Hepatocyte (in vitro differentiated cells): ENCODE data around the gene VPREB1. TPM values are rescaled to one million over a fixed set of nuclear protein-coding genes. Genes with fewer than 3 reads are reported as not detected.

ENCODE experiments used
- DNase-seq: peaks from one replicate; pipeline ENCODE4 v3.0.0-alpha.2; 2016; ENCODE audit warnings: low spot score
- H2AFZ ChIP-seq: fragments of 200-600 bp; sonication (generic); 2 replicates; pipeline ENCODE4 v1.6.0; 2016; ENCODE audit warnings: antibody characterized with exemption, mild to moderate bottlenecking
- H3K27ac ChIP-seq: fragments of 200-600 bp; sonication (generic); 2 replicates; pipeline ENCODE4 v1.5.1; 2016; ENCODE audit warnings: mild to moderate bottlenecking
- H3K27me3 ChIP-seq: fragments of 200-600 bp; sonication (generic); 2 replicates; pipeline ENCODE4 v1.6.1; 2016
- H3K36me3 ChIP-seq: fragments of 200-600 bp; sonication (generic); replicated peaks from 2 replicates; pipeline ENCODE4 v1.5.1; 2016; ENCODE audit warnings: low read depth; ENCODE audit not compliant: insufficient read depth
- H3K4me1 ChIP-seq: fragments of 200-600 bp; sonication (generic); 2 replicates; pipeline ENCODE4 v1.5.1; 2016; ENCODE audit warnings: mild to moderate bottlenecking, moderate library complexity; ENCODE audit not compliant: insufficient read depth
- H3K4me2 ChIP-seq: fragments of 200-600 bp; sonication (generic); 2 replicates; pipeline ENCODE4 v1.6.0; 2016
- H3K4me3 ChIP-seq: fragments of 200-600 bp; sonication (generic); 2 replicates; pipeline ENCODE4 v1.5.1; 2016; ENCODE audit warnings: mild to moderate bottlenecking
- H3K79me2 ChIP-seq: fragments of 200-600 bp; sonication (generic); 2 replicates; pipeline ENCODE4 v1.6.0; 2017; ENCODE audit warnings: mild to moderate bottlenecking
- H3K9me2 ChIP-seq: fragments of 200-600 bp; sonication (generic); replicated peaks from 2 replicates; pipeline ENCODE4 v1.6.0; 2017; ENCODE audit warnings: mild to moderate bottlenecking; ENCODE audit not compliant: insufficient read depth
- H3K9me3 ChIP-seq: fragments of 200-600 bp; sonication (generic); 2 replicates; pipeline ENCODE4 v1.5.1; 2016; ENCODE audit warnings: low read depth, mild to moderate bottlenecking
- H4K20me1 ChIP-seq: fragments of 200-600 bp; sonication (generic); 2 replicates; pipeline ENCODE4 v1.6.0; 2016; ENCODE audit warnings: mild to moderate bottlenecking; ENCODE audit not compliant: insufficient read depth, poor library complexity, severe bottlenecking
- CTCF ChIP-seq: fragments of 200-600 bp; sonication (generic); IDR thresholded peaks from 2 replicates; pipeline ENCODE4 v1.5.1; 2016; ENCODE audit warnings: antibody characterized with exemption, mild to moderate bottlenecking; ENCODE audit not compliant: poor library complexity
- EZH2 ChIP-seq: fragments of 200-600 bp; sonication (generic); IDR thresholded peaks from 2 replicates; pipeline ENCODE4 v1.6.1; 2016; ENCODE audit warnings: antibody characterized with exemption, mild to moderate bottlenecking, borderline replicate concordance
- EZH2phosphoT487 ChIP-seq: fragments of 200-600 bp; sonication (generic); IDR thresholded peaks from one replicate; pipeline ENCODE4 v1.6.1; 2018; ENCODE audit warnings: antibody characterized with exemption, mild to moderate bottlenecking, low read depth, moderate library complexity; ENCODE audit not compliant: unreplicated experiment, severe bottlenecking
- WGBS: methylation state at CpG from one replicate; pipeline ENCODE4 v1.1.6; 2016; ENCODE audit warnings: low lambda C conversion rate; ENCODE audit errors: missing lambda C conversion rate; 5-methylcytosine and 5-hydroxymethylcytosine counted together
- polyA plus RNA-seq: library from polyadenylated mRNA; unstranded; fragments of >200 nt; fragmentation: Nextera tagmentation; extraction: Ambion mirVana; gene quantifications from 2 replicates; pipeline ENCODE4 v1.2.1, GENCODE V29; 2016
- total RNA-seq: library from RNA; depleted of rRNA; stranded (reverse); fragments of >200 nt; gene quantifications from 2 replicates; pipeline ENCODE4 v1.2.3, GENCODE V29; 2014

Gene VPREB1
- total and polyA plus RNA-seq, 2 experiments from 2014 or later: not detected

- no peaks in the 10 kb centered on the region for H3K36me3 ChIP-seq
- WGBS: 44% methylated on average over 11 of the region's 11 CpGs
- no peak for DNase-seq
- H3K9me3 ChIP-seq: no peaks in the 10 kb centered on the region
- no peak overlapping the region for H2AFZ ChIP-seq
- peaks cover 58% of the 10 kb centered on the region for H3K27me3 ChIP-seq
- TF ChIP-seq CTCF (peak; percentile 15), EZH2phosphoT487 (no peak)
- H3K9me2 ChIP-seq: no peaks in the 10 kb centered on the region
- H3K27ac ChIP-seq: no peak overlapping the region
- no peak overlapping the region for H3K4me3 ChIP-seq
- no peaks in the 10 kb centered on the region for H4K20me1 ChIP-seq
- H3K79me2 ChIP-seq: no peaks in the 10 kb centered on the region
- H3K4me2 ChIP-seq: no peak overlapping the region
- no peaks in the 10 kb centered on the region for H3K4me1 ChIP-seq
Observed at GRCh38 chr22:22201185-22201929, 43.2 kb upstream of the VPREB1 start.

GRCh38 chr22:22201930-22202343, 42.6 kb upstream of the VPREB1 start:
- no peaks in the 10 kb centered on the region for H3K9me3 ChIP-seq
- H2AFZ ChIP-seq: no peak overlapping the region
- peaks cover 52% of the 10 kb centered on the region for H3K27me3 ChIP-seq
- H3K9me2 ChIP-seq: no peaks in the 10 kb centered on the region
- no peak overlapping the region for H3K27ac ChIP-seq
- no peaks in the 10 kb centered on the region for H3K79me2 ChIP-seq
- no peak for DNase-seq
- H3K4me2 ChIP-seq: no peak overlapping the region
- H3K4me1 ChIP-seq: no peaks in the 10 kb centered on the region
- H3K36me3 ChIP-seq: no peaks in the 10 kb centered on the region
- no peaks in the 10 kb centered on the region for H4K20me1 ChIP-seq
- 69% methylated on average over 6 of the region's 6 CpGs for WGBS
- no peak overlapping the region for H3K4me3 ChIP-seq
- TF ChIP-seq CTCF (no peak), EZH2 (no peak), EZH2phosphoT487 (no peak)

- Histone ChIP-seq H3K9me2 (no peaks in the 10 kb centered on the region), H3K27ac (no peak overlapping the region), H4K20me1 (no peaks in the 10 kb centered on the region), H3K4me3 (no peak overlapping the region), H2AFZ (no peak overlapping the region), H3K4me1 (no peaks in the 10 kb centered on the region), H3K9me3 (no peaks in the 10 kb centered on the region), H3K4me2 (no peak overlapping the region), H3K36me3 (no peaks in the 10 kb centered on the region), H3K79me2 (no peaks in the 10 kb centered on the region), H3K27me3 (peaks cover 44% of the 10 kb centered on the region)
- WGBS: 81% methylated on average over 39 of the region's 39 CpGs
- no peak for TF ChIP-seq EZH2
- no peak for TF ChIP-seq EZH2phosphoT487
- TF ChIP-seq CTCF: no peak
- DNase-seq: no peak
Observed at GRCh38 chr22:22203048-22203971, 41.3 kb upstream of the VPREB1 start.
